ENCODE measurements around the gene ZBTB40. TPM values are rescaled to one million over a fixed set of nuclear protein-coding genes. Genes with fewer than 3 reads are reported as not detected.

The ZBTB40 gene
- total and polyA plus RNA-seq, 9 donors = 8.3 to 26.0 (median 19.1) TPM

DNA sequence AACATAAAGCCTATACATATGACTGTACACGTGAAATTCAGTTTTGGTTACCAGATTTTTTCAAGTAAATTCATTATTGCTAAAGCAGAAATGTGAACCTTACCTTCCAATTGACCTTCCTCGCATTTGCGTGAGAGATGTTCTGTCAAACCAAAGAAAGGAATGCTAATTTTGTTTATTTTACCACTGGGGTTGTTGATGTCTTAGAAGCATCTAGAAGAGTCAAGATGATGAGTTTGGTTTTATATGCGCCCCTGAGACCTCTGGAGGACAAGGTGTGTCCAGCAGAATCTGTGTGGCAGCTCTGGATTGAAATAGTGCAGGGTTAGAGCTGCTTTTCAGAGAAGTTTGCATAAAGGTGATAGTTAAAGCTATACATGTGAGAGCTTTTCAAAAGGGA, 48.4 kb downstream of the ZBTB40 start:
- H3K27ac ChIP-seq = no peak overlapping the region
- H3K4me3 ChIP-seq = no peak overlapping the region
- intact Hi-C loops (cut with DNase I) = no loop called here

DNA sequence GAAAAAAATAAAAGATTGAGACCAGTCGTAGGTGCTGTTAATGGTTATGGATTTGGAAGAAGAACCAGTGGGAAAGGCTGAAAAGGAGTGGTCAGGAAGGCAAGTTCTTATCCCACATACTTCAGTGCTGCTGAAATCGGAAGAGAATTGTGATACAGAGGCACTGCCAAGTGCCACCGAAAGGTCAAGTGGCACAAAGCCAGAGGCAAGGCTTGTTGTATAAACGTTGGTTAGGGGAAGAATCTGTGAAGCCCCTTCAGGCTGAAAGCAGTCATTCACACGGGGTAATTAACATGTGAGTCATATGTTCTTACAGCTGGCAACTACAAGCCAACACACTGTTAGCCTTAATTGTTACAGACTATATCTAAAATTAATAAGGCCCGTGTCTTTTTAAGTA, 48.8 kb downstream of the ZBTB40 start:
- intact Hi-C loops (cut with DNase I) = no loop called here
- Histone ChIP-seq H3K4me1 (ENCODE audit: insufficient read depth) (peaks cover 9% of the 10 kb centered on the region), H3K9me3 (no peaks in the 10 kb centered on the region), H3K4me3 (no peak overlapping the region), H3K27ac (no peak overlapping the region), H3K27me3 (no peaks in the 10 kb centered on the region), H3K36me3 (no peaks in the 10 kb centered on the region)
- peak in 3 of 5 donors; percentile 48 to 61 (median 60) for DNase-seq
- TF ChIP-seq EP300 (IDR thresholded peaks at IDR 0.05) (no peak), POLR2A (IDR thresholded peaks at IDR 0.05) (no peak)
- TF ChIP-seq, protein P1, sequence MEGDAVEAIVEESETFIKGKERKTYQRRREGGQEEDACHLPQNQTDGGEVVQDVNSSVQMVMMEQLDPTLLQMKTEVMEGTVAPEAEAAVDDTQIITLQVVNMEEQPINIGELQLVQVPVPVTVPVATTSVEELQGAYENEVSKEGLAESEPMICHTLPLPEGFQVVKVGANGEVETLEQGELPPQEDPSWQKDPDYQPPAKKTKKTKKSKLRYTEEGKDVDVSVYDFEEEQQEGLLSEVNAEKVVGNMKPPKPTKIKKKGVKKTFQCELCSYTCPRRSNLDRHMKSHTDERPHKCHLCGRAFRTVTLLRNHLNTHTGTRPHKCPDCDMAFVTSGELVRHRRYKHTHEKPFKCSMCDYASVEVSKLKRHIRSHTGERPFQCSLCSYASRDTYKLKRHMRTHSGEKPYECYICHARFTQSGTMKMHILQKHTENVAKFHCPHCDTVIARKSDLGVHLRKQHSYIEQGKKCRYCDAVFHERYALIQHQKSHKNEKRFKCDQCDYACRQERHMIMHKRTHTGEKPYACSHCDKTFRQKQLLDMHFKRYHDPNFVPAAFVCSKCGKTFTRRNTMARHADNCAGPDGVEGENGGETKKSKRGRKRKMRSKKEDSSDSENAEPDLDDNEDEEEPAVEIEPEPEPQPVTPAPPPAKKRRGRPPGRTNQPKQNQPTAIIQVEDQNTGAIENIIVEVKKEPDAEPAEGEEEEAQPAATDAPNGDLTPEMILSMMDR (IDR thresholded peaks at IDR 0.05) = no peak
- 17 to 32% (median 18%) methylated on average over 6 of the region's 6 CpGs for WGBS, 3 donors

More for the DNA sequence above, 48.4 kb downstream of the ZBTB40 start:
- no peaks in the 10 kb centered on the region for H3K36me3 ChIP-seq
- no peak for DNase-seq
- H3K4me1 ChIP-seq (ENCODE audit: insufficient read depth) = peaks cover 9% of the 10 kb centered on the region
- no peaks in the 10 kb centered on the region for H3K9me3 ChIP-seq
- 64 to 72% (median 72%) methylated on average over 4 of the region's 4 CpGs for WGBS, 3 donors
- no peaks in the 10 kb centered on the region for H3K27me3 ChIP-seq
- TF ChIP-seq EP300 (IDR thresholded peaks at IDR 0.05) = no peak
- TF ChIP-seq, protein P1 (IDR thresholded peaks at IDR 0.05) = no peak
- no peak for TF ChIP-seq POLR2A (IDR thresholded peaks at IDR 0.05)

DNA sequence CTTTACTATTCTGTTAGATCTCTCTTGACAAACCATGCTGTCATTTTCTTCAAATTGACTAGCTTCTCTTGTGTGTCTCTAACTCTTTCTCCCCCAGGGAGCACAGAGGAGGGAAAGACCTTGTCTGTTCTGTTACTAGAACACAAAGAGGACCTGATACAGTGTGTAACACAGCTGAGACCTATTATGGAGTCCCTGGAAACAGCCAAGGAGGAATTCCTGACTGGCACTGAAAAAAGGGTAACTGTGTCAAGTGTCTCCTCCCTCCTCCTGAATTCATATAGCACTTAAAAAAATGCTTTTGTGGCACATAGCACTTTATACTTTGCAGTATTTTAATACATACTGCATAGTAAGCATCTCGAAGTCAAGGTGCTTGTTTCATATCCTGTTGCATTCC, 50.6 kb downstream of the ZBTB40 start:
- Histone ChIP-seq H3K36me3 (no peaks in the 10 kb centered on the region), H3K9me3 (no peaks in the 10 kb centered on the region), H3K4me1 (ENCODE audit: insufficient read depth) (peaks cover 9% of the 10 kb centered on the region), H3K27ac (no peak overlapping the region), H3K4me3 (no peak overlapping the region), H3K27me3 (no peaks in the 10 kb centered on the region)
- DNase-seq = no peak
- intact Hi-C loops (cut with DNase I) = no loop called here
- no peak for TF ChIP-seq EP300 (IDR thresholded peaks at IDR 0.05)
- TF ChIP-seq POLR2A (IDR thresholded peaks at IDR 0.05) = no peak
- TF ChIP-seq, protein P1 (IDR thresholded peaks at IDR 0.05) = no peak
- WGBS, 3 donors = 89 to 94% (median 93%) methylated on average over 1 of the region's 1 CpG

DNA sequence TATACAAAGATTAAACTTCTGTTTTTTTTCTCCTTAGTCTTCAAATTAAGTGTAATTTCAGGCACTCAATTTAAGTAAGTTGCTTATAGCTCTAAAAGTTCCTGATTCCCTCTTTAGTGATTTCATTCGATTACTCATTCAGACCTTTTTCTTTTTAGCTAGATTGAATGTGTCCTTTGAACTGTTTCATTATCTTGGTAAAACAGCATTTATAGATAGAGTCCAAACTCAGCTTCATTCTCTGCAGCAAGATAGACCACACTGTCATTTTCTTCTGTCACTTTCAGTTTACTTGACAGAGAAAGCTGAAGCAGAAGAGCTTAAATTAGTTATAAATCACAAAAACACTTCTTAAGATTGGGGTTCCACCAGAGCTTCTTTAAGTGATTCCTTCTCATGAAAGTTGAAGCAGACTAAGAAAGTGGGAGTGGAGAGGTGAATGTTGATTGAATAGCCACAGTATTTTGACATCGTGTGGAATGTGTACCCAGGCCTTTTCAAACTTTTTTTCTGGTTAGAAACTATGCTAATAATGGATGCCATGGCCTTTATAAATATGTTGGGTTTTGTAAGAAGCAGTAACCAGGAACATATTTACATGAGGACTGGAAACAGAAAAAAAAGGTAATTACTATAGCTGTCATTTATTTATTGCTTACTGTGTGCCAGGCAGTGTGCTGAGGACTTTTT, 52.2 kb downstream of the ZBTB40 start:
- H3K4me3 ChIP-seq = no peak overlapping the region
- TF ChIP-seq EP300 (IDR thresholded peaks at IDR 0.05) (no peak), POLR2A (IDR thresholded peaks at IDR 0.05) (no peak)
- TF ChIP-seq, protein P1 (IDR thresholded peaks at IDR 0.05) = no peak
- WGBS, 3 donors = 27 to 44% (median 29%) methylated on average over 2 of the region's 2 CpGs
- no peak for DNase-seq
- H3K36me3 ChIP-seq = no peaks in the 10 kb centered on the region
- intact Hi-C loops (cut with DNase I) = no loop called here
- no peaks in the 10 kb centered on the region for H3K27me3 ChIP-seq
- peaks cover 8% of the 10 kb centered on the region for H3K4me1 ChIP-seq (ENCODE audit: insufficient read depth)
- no peaks in the 10 kb centered on the region for H3K9me3 ChIP-seq
- no peak overlapping the region for H3K27ac ChIP-seq

Measured in ovary (tissue), 9 donors.